Measurements from ENCODE around the gene DNAH2.

DNAH2 gene

GRCh38 chr17:7830616-7831015 lies 113.1 kb downstream of the DNAH2 start:
- no peaks in the 10 kb centered on the region for H3K9me3 ChIP-seq
- no peak overlapping the region for H3K4me3 ChIP-seq (ENCODE audit: low read depth in 1 of 2, low read length in 1 of 2)
- peaks cover 23% of the 10 kb centered on the region for H3K27me3 ChIP-seq
- TF ChIP-seq CTCF (IDR thresholded peaks at IDR 0.05), result no peak
- H3K36me3 ChIP-seq, result no peaks in the 10 kb centered on the region
- H3K4me1 ChIP-seq (ENCODE audit: control insufficient read depth in 1 of 2, insufficient read depth in 1 of 2, low read depth in 1 of 2, low read length in 1 of 2), result peaks cover 7 to 8% of the 10 kb centered on the region in 2 experiments
- no peak overlapping the region for H3K27ac ChIP-seq

- TF ChIP-seq CTCF (IDR thresholded peaks at IDR 0.05), result no peak
- Histone ChIP-seq H3K36me3 (no peaks in the 10 kb centered on the region), H3K27me3 (peaks cover 18% of the 10 kb centered on the region), H3K4me3 (ENCODE audit: low read depth in 1 of 2, low read length in 1 of 2) (no peak overlapping the region), H3K9me3 (no peaks in the 10 kb centered on the region), H3K27ac (no peak overlapping the region), H3K4me1 (ENCODE audit: control insufficient read depth in 1 of 2, insufficient read depth in 1 of 2, low read depth in 1 of 2, low read length in 1 of 2) (peaks cover 13% of the 10 kb centered on the region in 2 experiments)
These were observed 113.7 kb downstream of the DNAH2 start for GRCh38 chr17:7831233-7831632.

GRCh38 chr17:7832431-7832830 lies 114.9 kb downstream of the DNAH2 start:
- Histone ChIP-seq H3K9me3 (no peaks in the 10 kb centered on the region), H3K27me3 (peaks cover 12% of the 10 kb centered on the region), H3K27ac (no peak overlapping the region), H3K4me3 (ENCODE audit: low read depth in 1 of 2, low read length in 1 of 2) (no peak overlapping the region), H3K4me1 (ENCODE audit: control insufficient read depth in 1 of 2, insufficient read depth in 1 of 2, low read depth in 1 of 2, low read length in 1 of 2) (peaks cover 24 to 25% of the 10 kb centered on the region in 2 experiments), H3K36me3 (no peaks in the 10 kb centered on the region)
- no peak for TF ChIP-seq CTCF (IDR thresholded peaks at IDR 0.05)

- peak overlapping the region; percentile 97 for H3K27ac ChIP-seq
- no peak for TF ChIP-seq CTCF (IDR thresholded peaks at IDR 0.05)
- H3K4me3 ChIP-seq (ENCODE audit: low read depth in 1 of 2, low read length in 1 of 2), result peak overlapping the region; percentile 93 to 98
- no peaks in the 10 kb centered on the region for H3K9me3 ChIP-seq
- no peaks in the 10 kb centered on the region for H3K36me3 ChIP-seq
- H3K27me3 ChIP-seq, result peaks cover 4% of the 10 kb centered on the region
- peaks cover 29 to 31% of the 10 kb centered on the region in 2 experiments for H3K4me1 ChIP-seq (ENCODE audit: control insufficient read depth in 1 of 2, insufficient read depth in 1 of 2, low read depth in 1 of 2, low read length in 1 of 2)
These were observed 115.7 kb downstream of the DNAH2 start for GRCh38 chr17:7833011-7833794.

GRCh38 chr17:7833795-7834541 lies 116.4 kb downstream of the DNAH2 start, which contains the start of gene KDM6B:
Gene KDM6B (plus strand): TSS chr17:7834217. CDS start chr17:7845555, 11,338 bp downstream.
- peak; percentile 55 for TF ChIP-seq CTCF (IDR thresholded peaks at IDR 0.05)
- Histone ChIP-seq H3K4me3 (ENCODE audit: low read depth in 1 of 2, low read length in 1 of 2) (peak within 1 kb of the TSS; percentile 93 to 98), H3K27me3 (peaks cover 3% of the 10 kb centered on the region), H3K4me1 (ENCODE audit: control insufficient read depth in 1 of 2, insufficient read depth in 1 of 2, low read depth in 1 of 2, low read length in 1 of 2) (peaks cover 35% of the 10 kb centered on the region in 2 experiments), H3K9me3 (no peaks in the 10 kb centered on the region), H3K27ac (peak within 1 kb of the TSS; percentile 97), H3K36me3 (no peaks in the 10 kb centered on the region)

All from neutrophil (primary cell).